ENCODE data around the gene ABR. TPM values are rescaled to one million over a fixed set of nuclear protein-coding genes. Genes with fewer than 3 reads are reported as not detected.

Gene ABR
- total and polyA plus RNA-seq, 2 donors from 2014 or later: 18.7 to 116 TPM

- Histone ChIP-seq H3K36me3 (ENCODE audit: control insufficient read depth in 2 of 3, insufficient read depth in 3 of 3, low read length in 3 of 3) (peaks cover 0 to 9% (median 7%) of the 10 kb centered on the region in 3 donors), H3K27me3 (ENCODE audit: control insufficient read depth, insufficient read depth, low read length) (no peaks in the 10 kb centered on the region), H3K9ac (ENCODE audit: low read length in 3 of 3) (no peak overlapping the region), H3K9me3 (ENCODE audit: control insufficient read depth in 2 of 3, insufficient read depth in 1 of 3, low read length in 3 of 3) (peaks cover 0 to 4% (median 0%) of the 10 kb centered on the region in 3 donors), H3K27ac (ENCODE audit: low read depth in 2 of 2, low read length in 2 of 2) (no peak overlapping the region), H3K4me3 (ENCODE audit: low read length in 3 of 3) (no peak overlapping the region), H3K4me1 (ENCODE audit: control insufficient read depth in 2 of 3, insufficient read depth in 2 of 3, low read depth in 1 of 3, low read length in 3 of 3) (no peaks in the 10 kb centered on the region)
- intact Hi-C loops (cut with DNase I): loop anchor here (10.0 kb wide), 1 partner anchor 264 kb away; no protein-coding TSS in a partner anchor
- TF ChIP-seq CTCF (IDR thresholded peaks at IDR 0.05; ENCODE audit: borderline replicate concordance, extremely low read depth, insufficient read depth): no peak
- DNase-seq (peak in 1 of 5 donors; percentile 59), FAIRE-seq (no peak)
Observed at GRCh38 chr17:1059131-1059795, 120.5 kb downstream of the ABR start.

- Histone ChIP-seq H3K9ac (ENCODE audit: low read length in 3 of 3) (no peak overlapping the region), H3K36me3 (ENCODE audit: control insufficient read depth in 2 of 3, insufficient read depth in 3 of 3, low read length in 3 of 3) (peaks cover 0 to 9% (median 7%) of the 10 kb centered on the region in 3 donors), H3K4me3 (ENCODE audit: low read length in 3 of 3) (no peak overlapping the region), H3K27ac (ENCODE audit: low read depth in 2 of 2, low read length in 2 of 2) (no peak overlapping the region), H3K9me3 (ENCODE audit: control insufficient read depth in 2 of 3, insufficient read depth in 1 of 3, low read length in 3 of 3) (peaks cover 0 to 4% (median 0%) of the 10 kb centered on the region in 3 donors), H3K27me3 (ENCODE audit: control insufficient read depth, insufficient read depth, low read length) (no peaks in the 10 kb centered on the region), H3K4me1 (ENCODE audit: control insufficient read depth in 2 of 3, insufficient read depth in 2 of 3, low read depth in 1 of 3, low read length in 3 of 3) (no peaks in the 10 kb centered on the region)
- DNase-seq (peak in 2 of 5 donors; percentile 23 to 60), FAIRE-seq (no peak)
- intact Hi-C loops (cut with DNase I): loop anchor here (10.0 kb wide), 1 partner anchor 264 kb away; no protein-coding TSS in a partner anchor
- peak; percentile 19 for TF ChIP-seq CTCF (IDR thresholded peaks at IDR 0.05; ENCODE audit: borderline replicate concordance, extremely low read depth, insufficient read depth)
Observed at GRCh38 chr17:1058423-1059130, 121.2 kb downstream of the ABR start.

- no peaks in the 10 kb centered on the region for H3K27me3 ChIP-seq (ENCODE audit: control insufficient read depth, insufficient read depth, low read length)
- no peaks in the 10 kb centered on the region for H3K36me3 ChIP-seq (ENCODE audit: control insufficient read depth in 2 of 3, insufficient read depth in 3 of 3, low read length in 3 of 3)
- intact Hi-C loops (cut with DNase I): loop anchor here (10.0 kb wide), 1 partner anchor 262 kb away; no protein-coding TSS in a partner anchor
- H3K4me3 ChIP-seq (ENCODE audit: low read length in 3 of 3): no peak overlapping the region
- H3K9ac ChIP-seq (ENCODE audit: low read length in 3 of 3): no peak overlapping the region
- no peak for FAIRE-seq
- no peaks in the 10 kb centered on the region for H3K9me3 ChIP-seq (ENCODE audit: control insufficient read depth in 2 of 3, insufficient read depth in 1 of 3, low read length in 3 of 3)
- H3K27ac ChIP-seq (ENCODE audit: low read depth in 2 of 2, low read length in 2 of 2): no peak overlapping the region
- H3K4me1 ChIP-seq (ENCODE audit: control insufficient read depth in 2 of 3, insufficient read depth in 2 of 3, low read depth in 1 of 3, low read length in 3 of 3): no peaks in the 10 kb centered on the region
- peak in 4 of 5 donors; percentile 58 to 72 (median 66) for DNase-seq
- TF ChIP-seq CTCF (IDR thresholded peaks at IDR 0.05; ENCODE audit: borderline replicate concordance, extremely low read depth, insufficient read depth): no peak
Observed at GRCh38 chr17:1056761-1057160, 123.0 kb downstream of the ABR start.
